ENCODE data around the gene MYO1E.

The MYO1E gene

DNA sequence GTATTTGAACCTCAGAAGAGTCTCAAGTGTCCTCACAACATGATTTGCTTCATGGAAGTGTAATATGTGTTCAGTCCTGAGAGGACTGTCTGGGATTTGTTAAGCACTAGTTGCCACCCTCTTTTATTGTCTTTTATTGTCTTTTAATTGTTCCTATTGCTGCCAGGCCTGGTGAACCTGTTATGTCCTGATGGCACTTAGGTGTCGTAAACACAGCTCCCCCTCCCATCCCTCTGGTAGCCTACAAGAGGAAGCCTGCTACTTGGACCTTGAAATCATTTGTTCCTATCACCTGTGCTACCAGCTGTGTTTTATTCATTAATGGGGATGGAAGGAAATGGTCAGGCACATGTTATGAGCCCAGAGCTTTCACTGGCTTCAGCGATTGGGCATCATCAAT is 248.4 kb downstream of the MYO1E start:
- TF ChIP-seq, protein P1, sequence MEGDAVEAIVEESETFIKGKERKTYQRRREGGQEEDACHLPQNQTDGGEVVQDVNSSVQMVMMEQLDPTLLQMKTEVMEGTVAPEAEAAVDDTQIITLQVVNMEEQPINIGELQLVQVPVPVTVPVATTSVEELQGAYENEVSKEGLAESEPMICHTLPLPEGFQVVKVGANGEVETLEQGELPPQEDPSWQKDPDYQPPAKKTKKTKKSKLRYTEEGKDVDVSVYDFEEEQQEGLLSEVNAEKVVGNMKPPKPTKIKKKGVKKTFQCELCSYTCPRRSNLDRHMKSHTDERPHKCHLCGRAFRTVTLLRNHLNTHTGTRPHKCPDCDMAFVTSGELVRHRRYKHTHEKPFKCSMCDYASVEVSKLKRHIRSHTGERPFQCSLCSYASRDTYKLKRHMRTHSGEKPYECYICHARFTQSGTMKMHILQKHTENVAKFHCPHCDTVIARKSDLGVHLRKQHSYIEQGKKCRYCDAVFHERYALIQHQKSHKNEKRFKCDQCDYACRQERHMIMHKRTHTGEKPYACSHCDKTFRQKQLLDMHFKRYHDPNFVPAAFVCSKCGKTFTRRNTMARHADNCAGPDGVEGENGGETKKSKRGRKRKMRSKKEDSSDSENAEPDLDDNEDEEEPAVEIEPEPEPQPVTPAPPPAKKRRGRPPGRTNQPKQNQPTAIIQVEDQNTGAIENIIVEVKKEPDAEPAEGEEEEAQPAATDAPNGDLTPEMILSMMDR (IDR thresholded peaks at IDR 0.05; ENCODE audit: insufficient read depth, missing control alignments) = no peak
- no peak for DNase-seq (ENCODE audit: insufficient read length, low spot score)
- no peak for FAIRE-seq

DNA sequence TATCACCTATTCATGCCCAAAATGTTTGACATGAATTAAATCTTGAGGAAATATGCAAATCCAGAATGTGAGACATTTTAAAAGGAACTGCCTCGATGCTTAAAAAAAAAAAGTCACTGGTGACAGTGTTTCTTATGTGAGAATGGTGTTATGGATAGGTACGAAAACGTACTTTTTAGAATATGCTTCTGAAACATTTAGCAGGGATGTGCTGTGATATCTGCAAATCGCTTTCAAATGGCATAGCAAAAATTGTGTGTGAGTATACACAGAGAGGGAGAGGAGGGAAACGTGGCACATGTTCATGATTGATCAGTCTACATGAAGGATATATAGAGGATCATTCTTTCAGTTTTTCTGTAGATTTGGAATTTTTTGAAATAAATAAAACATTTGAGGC is 251.7 kb downstream of the MYO1E start:
- DNase-seq (ENCODE audit: insufficient read length, low spot score) (no peak), FAIRE-seq (no peak)
- TF ChIP-seq, protein P1 (IDR thresholded peaks at IDR 0.05; ENCODE audit: insufficient read depth, missing control alignments) = no peak

DNA sequence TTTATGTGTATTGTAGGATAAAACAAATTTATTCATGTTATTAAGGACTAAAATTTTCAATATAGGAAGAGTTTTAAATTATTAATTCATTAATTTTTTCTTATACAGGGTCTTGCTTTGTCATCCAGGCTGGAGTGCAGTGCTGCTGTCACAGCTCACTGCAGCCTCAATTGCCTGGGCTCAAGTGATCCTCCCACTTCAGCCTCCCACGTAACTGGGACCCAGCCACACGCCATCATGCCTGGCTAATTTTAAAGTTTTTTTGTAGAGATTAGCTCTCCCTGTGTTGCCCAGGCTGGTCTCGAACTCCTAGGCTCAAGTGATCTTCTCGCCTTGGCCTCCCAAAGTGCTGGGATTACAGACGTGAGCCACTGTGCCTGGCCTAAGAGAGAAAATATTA is 253.0 kb downstream of the MYO1E start:
- TF ChIP-seq, protein P1 (IDR thresholded peaks at IDR 0.05; ENCODE audit: insufficient read depth, missing control alignments) = no peak
- FAIRE-seq = no peak
- no peak for DNase-seq (ENCODE audit: insufficient read length, low spot score)

DNA sequence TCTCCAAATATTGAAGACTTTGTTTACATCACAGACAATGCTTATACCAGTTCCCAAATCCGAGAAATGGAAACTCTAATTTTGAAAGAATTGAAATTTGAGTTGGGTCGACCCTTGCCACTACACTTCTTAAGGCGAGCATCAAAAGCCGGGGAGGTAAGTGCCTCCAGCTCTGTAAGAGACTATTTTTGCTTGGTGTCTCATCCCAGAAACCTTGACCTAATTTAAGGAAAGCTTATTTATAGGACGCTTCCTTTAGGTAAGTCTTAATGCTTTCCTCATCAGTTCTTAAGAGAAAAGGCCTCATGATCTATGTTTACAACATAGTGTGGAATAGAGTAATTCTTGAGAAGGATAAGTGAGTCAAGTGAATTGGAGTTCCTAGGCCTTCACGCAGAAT is 255.9 kb downstream of the MYO1E start:
- TF ChIP-seq, protein P1 (IDR thresholded peaks at IDR 0.05; ENCODE audit: insufficient read depth, missing control alignments) = no peak
- FAIRE-seq = no peak
- DNase-seq (ENCODE audit: insufficient read length, low spot score) = no peak

DNA sequence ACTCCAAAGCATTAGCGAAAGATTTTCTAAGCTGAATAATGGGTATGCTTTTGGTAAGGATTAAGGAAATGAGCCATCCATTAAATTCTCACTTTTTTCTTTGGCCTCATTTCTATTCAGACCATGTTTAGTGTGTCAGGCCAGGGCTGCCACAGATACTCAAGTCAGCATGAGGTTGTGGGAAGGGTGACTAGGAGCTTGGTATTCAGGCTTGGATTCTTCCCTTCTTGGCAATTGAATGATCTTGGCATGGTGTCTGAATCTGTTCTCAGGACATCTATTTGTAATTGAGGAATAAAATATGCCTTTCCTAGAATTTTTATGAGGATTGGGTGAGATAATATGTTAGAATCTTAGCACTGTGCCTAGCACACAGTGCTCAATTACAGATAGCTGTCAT is 256.5 kb downstream of the MYO1E start:
- DNase-seq (ENCODE audit: insufficient read length, low spot score) = no peak
- FAIRE-seq = no peak
- TF ChIP-seq, protein P1 (IDR thresholded peaks at IDR 0.05; ENCODE audit: insufficient read depth, missing control alignments) = no peak

DNA sequence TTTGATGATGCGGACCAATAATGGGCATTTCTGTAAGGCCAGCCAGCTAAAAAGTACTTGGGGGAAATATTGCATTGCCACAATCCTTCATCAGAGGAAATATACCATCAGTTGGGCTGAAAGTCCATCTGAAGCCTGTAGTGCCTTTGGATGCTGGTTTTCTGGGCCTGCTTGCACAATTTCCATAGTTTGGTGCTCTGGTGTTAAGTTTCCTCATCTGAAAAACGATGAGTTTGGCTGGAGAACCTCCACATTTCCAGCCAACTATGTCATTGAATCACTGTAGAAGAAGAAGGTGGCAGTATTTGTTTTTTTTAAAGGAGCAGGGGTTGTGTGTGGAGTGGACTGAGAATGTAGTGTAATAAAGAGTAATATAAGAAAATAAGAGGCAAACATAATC is 257.6 kb downstream of the MYO1E start:
- no peak for FAIRE-seq
- no peak for DNase-seq (ENCODE audit: insufficient read length, low spot score)
- TF ChIP-seq, protein P1 (IDR thresholded peaks at IDR 0.05; ENCODE audit: insufficient read depth, missing control alignments) = no peak

DNA sequence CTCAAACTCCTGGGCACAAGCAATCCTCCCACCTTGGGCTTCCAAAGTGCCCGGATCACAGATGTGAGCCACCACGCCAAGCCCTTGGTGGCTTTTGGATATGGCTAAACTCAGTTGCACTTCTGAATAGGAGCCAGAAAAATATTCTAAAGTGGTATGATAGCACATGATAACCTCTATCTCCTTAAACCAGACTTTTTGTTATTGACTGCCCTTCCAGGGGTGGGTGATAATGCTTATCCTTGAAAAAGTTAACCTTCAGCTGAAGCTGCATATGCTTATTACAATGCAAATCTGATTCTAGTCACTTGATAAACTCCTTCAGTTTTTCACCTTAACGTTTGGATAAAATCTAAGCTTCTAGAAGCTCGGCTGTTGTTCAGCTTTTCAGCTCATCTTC is 261.4 kb downstream of the MYO1E start:
- TF ChIP-seq, protein P1 (IDR thresholded peaks at IDR 0.05; ENCODE audit: insufficient read depth, missing control alignments) = no peak
- DNase-seq (ENCODE audit: insufficient read length, low spot score) (no peak), FAIRE-seq (no peak)
